Activated T-helper 17 cell treated with anti-CD3 and anti-CD28 coated beads, Interleukin-2, amount 50 U/mL, for 72 hours (primary cell): Measurements from ENCODE around the gene DBET. TPM values are rescaled to one million over a fixed set of nuclear protein-coding genes. Genes with fewer than 3 reads are reported as not detected.
A peak's percentile ranks its signal among the peaks of the same experiment; 100 is the strongest.
"Not testable (repeated sequence)": the region's sequence is repeated elsewhere in the genome, so short reads cannot be mapped to it uniquely, and the experiment has no call there.

Experiments
- ATAC-seq: fragments of 150-1000 bp; cut with Tn5 transposase; replicated peaks from 2 replicates; pipeline ENCODE4 v1.10.0; 2021; ENCODE audit warnings: mild to moderate bottlenecking, moderate library complexity
- H3K27ac Mint-ChIP-seq: one replicate; pipeline ENCODE4 v1.8.0; 2022; ENCODE audit warnings: mixed read lengths
- H3K27me3 Mint-ChIP-seq: one replicate; pipeline ENCODE4 v1.8.0; 2022; ENCODE audit warnings: mixed read lengths
- H3K36me3 Mint-ChIP-seq: one replicate; pipeline ENCODE4 v1.8.0; 2022; ENCODE audit warnings: low read depth, mild to moderate bottlenecking, mixed read lengths
- H3K4me1 Mint-ChIP-seq: one replicate; pipeline ENCODE4 v1.8.0; 2022; ENCODE audit warnings: mixed read lengths
- H3K4me3 Mint-ChIP-seq: one replicate; pipeline ENCODE4 v1.8.0; 2022; ENCODE audit warnings: mild to moderate bottlenecking, mixed read lengths
- H3K9me3 Mint-ChIP-seq: one replicate; pipeline ENCODE4 v1.8.0; 2022; ENCODE audit warnings: mixed read lengths
- total RNA-seq, 2 donors: library from RNA; stranded (reverse); gene quantifications; one replicate each; pipeline ENCODE4 v1.2.3, GENCODE V29; 2022

Gene DBET
- not detected for total RNA-seq

GRCh38 chr4:190064342-190064741 is at the start of gene DBET:
Gene DBET, plus strand, starts transcription at chr4:190064502.
- not testable (repeated sequence) for H3K4me1 Mint-ChIP-seq, H3K27me3 Mint-ChIP-seq

GRCh38 chr4:190014771-190015537 is 49.3 kb upstream of the DBET start:
- H3K9me3 Mint-ChIP-seq, result no peaks in the 10 kb centered on the region
- peak; percentile 52 for ATAC-seq
- peaks cover 18% of the 10 kb centered on the region for H3K36me3 Mint-ChIP-seq
- H3K4me3 Mint-ChIP-seq, result peak overlapping the region; percentile 66
- H3K4me1 Mint-ChIP-seq, result peaks cover 30% of the 10 kb centered on the region
- H3K27ac Mint-ChIP-seq, result no peak overlapping the region
- peaks cover 59% of the 10 kb centered on the region for H3K27me3 Mint-ChIP-seq

More at GRCh38 chr4:190064342-190064741, at the start of gene DBET:
- ATAC-seq, H3K27ac Mint-ChIP-seq, H3K9me3 Mint-ChIP-seq, H3K4me3 Mint-ChIP-seq, H3K36me3 Mint-ChIP-seq: not testable (repeated sequence)

- Mint-ChIP-seq H3K4me3 (peak overlapping the region; percentile 39), H3K27ac (no peak overlapping the region), H3K36me3 (peaks cover 22% of the 10 kb centered on the region), H3K27me3 (peaks cover 63% of the 10 kb centered on the region), H3K4me1 (peaks cover 33% of the 10 kb centered on the region), H3K9me3 (no peaks in the 10 kb centered on the region)
- no peak for ATAC-seq
Measured at GRCh38 chr4:190015538-190016368, 48.5 kb upstream of the DBET start.

GRCh38 chr4:190016369-190017289 is 47.7 kb upstream of the DBET start:
- no peak overlapping the region for H3K27ac Mint-ChIP-seq

GRCh38 chr4:190017357-190018200 is 46.7 kb upstream of the DBET start:
- Mint-ChIP-seq H3K9me3 (no peaks in the 10 kb centered on the region), H3K4me3 (peak overlapping the region; percentile 15), H3K4me1 (peaks cover 35% of the 10 kb centered on the region), H3K36me3 (peaks cover 28% of the 10 kb centered on the region), H3K27me3 (peaks cover 63% of the 10 kb centered on the region), H3K27ac (no peak overlapping the region)
- no peak for ATAC-seq

More at GRCh38 chr4:190016369-190017289, 47.7 kb upstream of the DBET start:
- Mint-ChIP-seq H3K4me3 (peak overlapping the region; percentile 39), H3K4me1 (peaks cover 35% of the 10 kb centered on the region), H3K27me3 (peaks cover 67% of the 10 kb centered on the region), H3K36me3 (peaks cover 28% of the 10 kb centered on the region), H3K9me3 (no peaks in the 10 kb centered on the region)
- no peak for ATAC-seq

- ATAC-seq, result no peak
- H3K27me3 Mint-ChIP-seq, result peaks cover 55% of the 10 kb centered on the region
- H3K9me3 Mint-ChIP-seq, result no peaks in the 10 kb centered on the region
- no peak overlapping the region for H3K27ac Mint-ChIP-seq
- H3K4me1 Mint-ChIP-seq, result peaks cover 35% of the 10 kb centered on the region
- peak overlapping the region; percentile 15 for H3K4me3 Mint-ChIP-seq
- H3K36me3 Mint-ChIP-seq, result peaks cover 28% of the 10 kb centered on the region
Measured at GRCh38 chr4:190018201-190018920, 45.9 kb upstream of the DBET start.

GRCh38 chr4:190019023-190019858 is 45.1 kb upstream of the DBET start:
- Mint-ChIP-seq H3K4me1 (peaks cover 35% of the 10 kb centered on the region), H3K27ac (no peak overlapping the region), H3K36me3 (peaks cover 28% of the 10 kb centered on the region), H3K4me3 (peak overlapping the region; percentile 71), H3K27me3 (peaks cover 46% of the 10 kb centered on the region), H3K9me3 (no peaks in the 10 kb centered on the region)
- ATAC-seq, result no peak

- Mint-ChIP-seq H3K4me3 (peak overlapping the region; percentile 71), H3K36me3 (peaks cover 28% of the 10 kb centered on the region), H3K27me3 (peaks cover 43% of the 10 kb centered on the region), H3K4me1 (peaks cover 35% of the 10 kb centered on the region)
- not testable (repeated sequence) for H3K9me3 Mint-ChIP-seq, ATAC-seq, H3K27ac Mint-ChIP-seq
Measured at GRCh38 chr4:190019859-190020463, 44.3 kb upstream of the DBET start.

- Mint-ChIP-seq H3K27me3 (peaks cover 36% of the 10 kb centered on the region), H3K9me3 (no peaks in the 10 kb centered on the region)
- peak; percentile 43 for ATAC-seq
Measured at GRCh38 chr4:190020790-190021717, 43.2 kb upstream of the DBET start.

GRCh38 chr4:190021973-190022372 is 42.3 kb upstream of the DBET start:
- Mint-ChIP-seq H3K4me1 (peaks cover 20% of the 10 kb centered on the region), H3K27me3 (peaks cover 27% of the 10 kb centered on the region), H3K36me3 (peaks cover 17% of the 10 kb centered on the region)
- not testable (repeated sequence) for ATAC-seq, H3K9me3 Mint-ChIP-seq, H3K4me3 Mint-ChIP-seq, H3K27ac Mint-ChIP-seq

More at GRCh38 chr4:190020790-190021717, 43.2 kb upstream of the DBET start:
- Mint-ChIP-seq H3K36me3 (peaks cover 24% of the 10 kb centered on the region), H3K4me3 (peak overlapping the region; percentile 71), H3K27ac (peak overlapping the region; percentile 33), H3K4me1 (peaks cover 30% of the 10 kb centered on the region)

GRCh38 chr4:190022614-190023281 is 41.6 kb upstream of the DBET start:
- peaks cover 19% of the 10 kb centered on the region for H3K4me1 Mint-ChIP-seq
- H3K4me3 Mint-ChIP-seq, result peak overlapping the region; percentile 68
- H3K27me3 Mint-ChIP-seq, result peaks cover 23% of the 10 kb centered on the region
- ATAC-seq, result peak; percentile 58
- H3K36me3 Mint-ChIP-seq, result peaks cover 17% of the 10 kb centered on the region
- H3K9me3 Mint-ChIP-seq, H3K27ac Mint-ChIP-seq: not testable (repeated sequence)
